Vagina (tissue), 2 donors: ENCODE results near the gene CD83. TPM values are rescaled to one million over a fixed set of nuclear protein-coding genes. Genes with fewer than 3 reads are reported as not detected.
A peak's percentile ranks its signal among the peaks of the same experiment; 100 is the strongest.

Experiments
- DNase-seq, 2 donors: peaks; one replicate each; pipeline ENCODE4 v3.0.0-alpha.2; 2017; ENCODE audit errors: extremely low spot score in 2 of 2
- H3K27ac ChIP-seq: fragments of 200-600 bp; sonication (generic); one replicate; pipeline ENCODE4 v1.5.1; 2019
- H3K27me3 ChIP-seq: fragments of 200-600 bp; sonication (generic); one replicate; pipeline ENCODE4 v1.5.1; 2019
- H3K36me3 ChIP-seq, 2 donors: fragments of 200-600 bp; sonication (generic); one replicate each; pipeline ENCODE4 v1.5.1; 2017 to 2019
- H3K4me1 ChIP-seq: fragments of 200-600 bp; sonication (generic); one replicate; pipeline ENCODE4 v1.5.1; 2019
- H3K4me3 ChIP-seq, 2 donors: fragments of 200-600 bp; sonication (generic); 1 replicate in 1 of 2; 2 replicates in 1 of 2; pipeline ENCODE4 v1.5.1; 2016 to 2019
- H3K9me3 ChIP-seq: fragments of 200-600 bp; sonication (generic); one replicate; pipeline ENCODE4 v1.5.1; 2019
- CTCF ChIP-seq, 3 experiments: fragments of 450-650 bp in 2 of 3; fragments of 200-600 bp in 1 of 3; sonication (generic) in 1 of 3; IDR thresholded peaks; one replicate each; pipeline ENCODE4 v1.5.1; 2017 to 2019; ENCODE audit warnings: antibody characterized with exemption in 3 of 3, mild to moderate bottlenecking in 2 of 3, moderate library complexity in 2 of 3
- POLR2A ChIP-seq, 2 donors: fragments of 450-650 bp; IDR thresholded peaks; one replicate each; pipeline ENCODE4 v1.6.1; 2017; ENCODE audit warnings: antibody characterized with exemption in 2 of 2, mild to moderate bottlenecking in 2 of 2, moderate library complexity in 2 of 2
- POLR2AphosphoS5 ChIP-seq, 2 donors: sonication (generic); formaldehyde crosslinking; IDR thresholded peaks; one replicate each; pipeline ENCODE4 v1.9.0; 2017; ENCODE audit warnings: antibody characterized with exemption in 2 of 2, mild to moderate bottlenecking in 2 of 2, low read depth in 1 of 2; ENCODE audit not compliant: insufficient read depth in 1 of 2
- intact Hi-C: fragments of 100-400 bp; cut with DNase I; formaldehyde crosslinking; loops from one replicate; pipeline ENCODE4 v1.15.1; 2023
- total RNA-seq: library from RNA; depleted of rRNA; stranded (reverse); fragments of >200 nt; gene quantifications from one replicate; pipeline ENCODE4 v1.2.3, GENCODE V29; 2016

CD83 gene
- total RNA-seq, 1 donor from 2014 or later: 26.0 TPM

- Histone ChIP-seq H3K27me3 (no peaks in the 10 kb centered on the region), H3K27ac (peak overlapping the region; percentile 50), H3K36me3 (no peaks in the 10 kb centered on the region), H3K4me1 (peaks cover 26% of the 10 kb centered on the region), H3K9me3 (no peaks in the 10 kb centered on the region), H3K4me3 (no peak overlapping the region)
- DNase-seq: no peak
- no peak for TF ChIP-seq CTCF (IDR thresholded peaks at IDR 0.05)
- no peak for TF ChIP-seq POLR2A (IDR thresholded peaks at IDR 0.05)
- no peak for TF ChIP-seq POLR2AphosphoS5 (IDR thresholded peaks at IDR 0.05; ENCODE audit: insufficient read depth in 1 of 2, low read depth in 1 of 2)
- intact Hi-C loops: no loop called here
Measured at GRCh38 chr6:14123386-14124111, 6.0 kb downstream of the CD83 start.

DNA sequence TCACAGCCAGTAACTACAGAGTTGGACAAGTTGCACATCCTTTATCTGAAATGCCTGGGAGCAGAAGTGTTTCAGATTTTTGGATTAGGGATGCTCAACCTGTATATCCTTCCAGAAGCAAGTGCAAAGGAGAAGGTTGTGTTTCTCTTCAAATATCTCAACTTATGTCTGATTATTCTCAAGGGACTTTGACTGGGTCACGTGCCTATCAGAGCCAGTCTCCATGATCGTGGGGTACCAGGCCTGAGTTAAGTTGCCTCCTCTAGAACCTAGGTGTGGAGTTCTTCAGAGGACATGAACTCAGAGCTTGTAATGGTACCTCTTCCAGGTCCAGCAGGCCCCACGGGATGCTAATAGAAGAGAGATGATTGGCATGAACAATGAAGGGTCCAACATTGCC lies 7.8 kb downstream of the CD83 start:
- no peaks in the 10 kb centered on the region for H3K36me3 ChIP-seq
- TF ChIP-seq CTCF (IDR thresholded peaks at IDR 0.05) (no peak), POLR2AphosphoS5 (IDR thresholded peaks at IDR 0.05; ENCODE audit: insufficient read depth in 1 of 2, low read depth in 1 of 2) (no peak), POLR2A (IDR thresholded peaks at IDR 0.05) (no peak)
- no peak for DNase-seq
- no peak overlapping the region for H3K27ac ChIP-seq
- no peak overlapping the region for H3K4me3 ChIP-seq
- H3K4me1 ChIP-seq: peaks cover 33% of the 10 kb centered on the region
- H3K27me3 ChIP-seq: no peaks in the 10 kb centered on the region
- H3K9me3 ChIP-seq: no peaks in the 10 kb centered on the region
- intact Hi-C loops: no loop called here

- H3K4me1 ChIP-seq: peaks cover 33% of the 10 kb centered on the region
- no peak for TF ChIP-seq CTCF (IDR thresholded peaks at IDR 0.05)
- no peak for TF ChIP-seq POLR2A (IDR thresholded peaks at IDR 0.05)
- no peak for TF ChIP-seq POLR2AphosphoS5 (IDR thresholded peaks at IDR 0.05; ENCODE audit: insufficient read depth in 1 of 2, low read depth in 1 of 2)
- no peaks in the 10 kb centered on the region for H3K36me3 ChIP-seq
- no peaks in the 10 kb centered on the region for H3K27me3 ChIP-seq
- no peak for DNase-seq
- H3K9me3 ChIP-seq: no peaks in the 10 kb centered on the region
- no peak overlapping the region for H3K27ac ChIP-seq
- intact Hi-C loops: no loop called here
- no peak overlapping the region for H3K4me3 ChIP-seq
Measured at GRCh38 chr6:14126191-14126590, 8.6 kb downstream of the CD83 start.

GRCh38 chr6:14127611-14128010 lies 10.0 kb downstream of the CD83 start:
- Histone ChIP-seq H3K27ac (no peak overlapping the region), H3K4me1 (peaks cover 33% of the 10 kb centered on the region), H3K36me3 (no peaks in the 10 kb centered on the region), H3K9me3 (no peaks in the 10 kb centered on the region), H3K4me3 (no peak overlapping the region), H3K27me3 (no peaks in the 10 kb centered on the region)
- no peak for DNase-seq
- TF ChIP-seq POLR2AphosphoS5 (IDR thresholded peaks at IDR 0.05; ENCODE audit: insufficient read depth in 1 of 2, low read depth in 1 of 2): no peak
- TF ChIP-seq CTCF (IDR thresholded peaks at IDR 0.05): no peak
- TF ChIP-seq POLR2A (IDR thresholded peaks at IDR 0.05): no peak
- intact Hi-C loops: no loop called here

- Histone ChIP-seq H3K27me3 (no peaks in the 10 kb centered on the region), H3K9me3 (no peaks in the 10 kb centered on the region), H3K36me3 (no peaks in the 10 kb centered on the region), H3K4me3 (no peak overlapping the region), H3K4me1 (peaks cover 33% of the 10 kb centered on the region), H3K27ac (no peak overlapping the region)
- TF ChIP-seq POLR2A (IDR thresholded peaks at IDR 0.05) (no peak), POLR2AphosphoS5 (IDR thresholded peaks at IDR 0.05; ENCODE audit: insufficient read depth in 1 of 2, low read depth in 1 of 2) (no peak), CTCF (IDR thresholded peaks at IDR 0.05) (no peak)
- no peak for DNase-seq
- intact Hi-C loops: no loop called here
Measured at GRCh38 chr6:14128012-14128411, 10.4 kb downstream of the CD83 start.
